GM12875 (cell line): ENCODE data around the gene OLFML2B.

ENCODE experiments used
- H3K4me3 ChIP-seq: one replicate; pipeline ENCODE4 v1.5.1; 2011; ENCODE audit warnings: low read depth, low read length, control low read depth
- TF ChIP-seq, protein P1 (sequence below): IDR thresholded peaks from 2 replicates; pipeline ENCODE4 v1.5.1; 2011; ENCODE audit warnings: low read depth, mild to moderate bottlenecking, control low read depth, inconsistent platforms, low read length, moderate library complexity, borderline replicate concordance; ENCODE audit not compliant: insufficient read depth

The OLFML2B gene

GRCh38 chr1:162008799-162009198 is 14.9 kb downstream of the OLFML2B start:
- H3K4me3 ChIP-seq: no peak overlapping the region
- TF ChIP-seq, protein P1, sequence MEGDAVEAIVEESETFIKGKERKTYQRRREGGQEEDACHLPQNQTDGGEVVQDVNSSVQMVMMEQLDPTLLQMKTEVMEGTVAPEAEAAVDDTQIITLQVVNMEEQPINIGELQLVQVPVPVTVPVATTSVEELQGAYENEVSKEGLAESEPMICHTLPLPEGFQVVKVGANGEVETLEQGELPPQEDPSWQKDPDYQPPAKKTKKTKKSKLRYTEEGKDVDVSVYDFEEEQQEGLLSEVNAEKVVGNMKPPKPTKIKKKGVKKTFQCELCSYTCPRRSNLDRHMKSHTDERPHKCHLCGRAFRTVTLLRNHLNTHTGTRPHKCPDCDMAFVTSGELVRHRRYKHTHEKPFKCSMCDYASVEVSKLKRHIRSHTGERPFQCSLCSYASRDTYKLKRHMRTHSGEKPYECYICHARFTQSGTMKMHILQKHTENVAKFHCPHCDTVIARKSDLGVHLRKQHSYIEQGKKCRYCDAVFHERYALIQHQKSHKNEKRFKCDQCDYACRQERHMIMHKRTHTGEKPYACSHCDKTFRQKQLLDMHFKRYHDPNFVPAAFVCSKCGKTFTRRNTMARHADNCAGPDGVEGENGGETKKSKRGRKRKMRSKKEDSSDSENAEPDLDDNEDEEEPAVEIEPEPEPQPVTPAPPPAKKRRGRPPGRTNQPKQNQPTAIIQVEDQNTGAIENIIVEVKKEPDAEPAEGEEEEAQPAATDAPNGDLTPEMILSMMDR: no peak

- TF ChIP-seq, protein P1: no peak
- H3K4me3 ChIP-seq: no peak overlapping the region
Observed at GRCh38 chr1:162007466-162007865, 16.2 kb downstream of the OLFML2B start.

- H3K4me3 ChIP-seq: no peak overlapping the region
- TF ChIP-seq, protein P1: no peak
Observed at GRCh38 chr1:162006081-162006480, 17.6 kb downstream of the OLFML2B start.

- TF ChIP-seq, protein P1: no peak
- H3K4me3 ChIP-seq: no peak overlapping the region
Observed at GRCh38 chr1:162004441-162004950, 19.2 kb downstream of the OLFML2B start.

GRCh38 chr1:162003830-162004215 is 19.8 kb downstream of the OLFML2B start:
- no peak overlapping the region for H3K4me3 ChIP-seq

DNA sequence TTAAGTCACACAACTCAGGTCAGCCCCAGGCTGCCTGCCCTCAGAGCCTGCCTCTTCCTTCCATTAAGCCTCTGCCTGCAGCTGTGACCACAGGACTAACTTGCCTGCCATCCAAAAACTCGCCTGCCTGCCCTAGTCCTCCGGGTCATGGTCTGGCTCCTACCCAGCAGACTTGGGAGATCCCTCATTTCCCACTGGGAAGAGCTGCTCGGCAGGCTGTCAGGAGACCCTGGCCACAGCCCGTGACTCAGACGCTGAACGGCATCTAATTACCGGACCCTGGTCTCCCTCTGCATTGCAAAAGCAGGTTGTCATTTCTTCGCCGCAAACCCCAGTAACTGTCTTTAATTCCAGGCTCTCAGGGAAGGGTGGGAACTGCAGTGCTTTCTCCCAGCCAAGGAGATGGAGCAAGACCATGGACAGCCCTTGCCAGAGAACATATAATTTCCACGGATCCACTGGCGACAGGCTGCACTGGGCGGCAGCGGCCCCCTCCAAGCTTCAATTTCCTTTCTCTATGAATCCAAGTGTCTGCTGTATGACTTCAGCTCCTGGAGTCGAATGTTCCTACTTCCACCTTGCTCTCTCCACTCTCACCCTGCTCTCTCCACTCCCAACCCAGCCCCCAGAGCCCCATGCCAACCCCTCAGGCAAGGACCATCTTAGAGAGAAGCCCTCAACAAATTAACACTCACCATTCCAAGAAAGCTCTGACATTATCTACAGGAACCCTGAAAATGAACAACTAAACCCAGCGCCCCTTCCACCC is 20.4 kb downstream of the OLFML2B start:
- no peak overlapping the region for H3K4me3 ChIP-seq

More at GRCh38 chr1:162003830-162004215, 19.8 kb downstream of the OLFML2B start:
- TF ChIP-seq, protein P1: no peak

More for the DNA sequence above, 20.4 kb downstream of the OLFML2B start:
- TF ChIP-seq, protein P1: no peak
